HG03039 (cell line): ENCODE results near the gene ARHGAP29.

ENCODE experiments used
- ATAC-seq: cut with Tn5 transposase; IDR thresholded peaks from one replicate; pipeline ENCODE4 v1.9.1; 2021; ENCODE audit warnings: mild to moderate bottlenecking, moderate library complexity; ENCODE audit not compliant: unreplicated experiment

Gene ARHGAP29

GRCh38 chr1:94236630-94237290, 624 bp downstream of the ARHGAP29 start:
- peak; percentile 10 for ATAC-seq

- no peak for ATAC-seq
Observed at GRCh38 chr1:94236013-94236491, 1.3 kb downstream of the ARHGAP29 start.

- ATAC-seq: no peak
Observed at GRCh38 chr1:94235189-94236012, 2.0 kb downstream of the ARHGAP29 start.

GRCh38 chr1:94234615-94235014, 2.8 kb downstream of the ARHGAP29 start:
- no peak for ATAC-seq

- no peak for ATAC-seq
Observed at GRCh38 chr1:94231746-94232145, 5.6 kb downstream of the ARHGAP29 start.

- no peak for ATAC-seq
Observed at GRCh38 chr1:94230920-94231319, 6.5 kb downstream of the ARHGAP29 start.

GRCh38 chr1:94228640-94229375, 8.6 kb downstream of the ARHGAP29 start:
- no peak for ATAC-seq

GRCh38 chr1:94227624-94228023, 9.8 kb downstream of the ARHGAP29 start:
- no peak for ATAC-seq

- ATAC-seq: no peak
Observed at GRCh38 chr1:94225845-94226244, 11.5 kb downstream of the ARHGAP29 start.

GRCh38 chr1:94218332-94218731, 19.1 kb downstream of the ARHGAP29 start:
- ATAC-seq: no peak

- ATAC-seq: no peak
Observed at GRCh38 chr1:94215955-94216354, 21.4 kb downstream of the ARHGAP29 start.

GRCh38 chr1:94209982-94210381, 27.4 kb downstream of the ARHGAP29 start:
- ATAC-seq: no peak

GRCh38 chr1:94209425-94209824, 28.0 kb downstream of the ARHGAP29 start:
- no peak for ATAC-seq

- no peak for ATAC-seq
Observed at GRCh38 chr1:94207695-94208094, 29.7 kb downstream of the ARHGAP29 start.

GRCh38 chr1:94205639-94206038, 31.7 kb downstream of the ARHGAP29 start:
- no peak for ATAC-seq

- no peak for ATAC-seq
Observed at GRCh38 chr1:94202241-94202640, 35.1 kb downstream of the ARHGAP29 start.

GRCh38 chr1:94199398-94199797, 38.0 kb downstream of the ARHGAP29 start:
- no peak for ATAC-seq

GRCh38 chr1:94194079-94194865, 43.1 kb downstream of the ARHGAP29 start:
- no peak for ATAC-seq

GRCh38 chr1:94193128-94193527, 44.3 kb downstream of the ARHGAP29 start:
- no peak for ATAC-seq

GRCh38 chr1:94191216-94191615, 46.2 kb downstream of the ARHGAP29 start:
- no peak for ATAC-seq

- ATAC-seq: no peak
Observed at GRCh38 chr1:94186946-94187345, 50.4 kb downstream of the ARHGAP29 start.
